HL-60 (cell line): ENCODE measurements around the gene DPH1.
A peak's percentile ranks its signal among the peaks of the same experiment; 100 is the strongest.

Experiments used
- DNase-seq, 2 experiments: peaks; one replicate each; pipeline ENCODE4 v3.0.0-alpha.2; 2010 to 2020; ENCODE audit warnings: low read depth in 1 of 2, low spot score in 1 of 2
- H3K27ac ChIP-seq: fragments of 250-450 bp; sonication (Bioruptor Pico); replicated peaks from 2 replicates; pipeline ENCODE4 v1.5.1; 2020; ENCODE audit warnings: mild to moderate bottlenecking, moderate library complexity
- H3K27me3 ChIP-seq: fragments of 250-450 bp; sonication (Bioruptor Pico); 2 replicates; pipeline ENCODE4 v1.5.1; 2021; ENCODE audit warnings: mild to moderate bottlenecking, moderate library complexity; ENCODE audit not compliant: insufficient read depth, poor library complexity, severe bottlenecking
- H3K4me3 ChIP-seq: replicated peaks from 2 replicates; pipeline ENCODE4 v1.5.1; 2011; ENCODE audit warnings: mild to moderate bottlenecking, control low read depth, low read length; ENCODE audit not compliant: insufficient read depth
- CTCF ChIP-seq: IDR thresholded peaks from one replicate; pipeline ENCODE4 v1.5.1; 2011; ENCODE audit warnings: low read length, control low read depth, inconsistent platforms; ENCODE audit not compliant: insufficient read depth
- GABPA ChIP-seq: IDR thresholded peaks from 2 replicates; pipeline ENCODE4 v1.6.1; 2012; ENCODE audit warnings: low read depth
- POLR2AphosphoS5 ChIP-seq: IDR thresholded peaks from 2 replicates; pipeline ENCODE4 v1.6.1; 2012; ENCODE audit warnings: low read depth
- REST ChIP-seq: IDR thresholded peaks from 2 replicates; pipeline ENCODE4 v1.6.1; 2012; ENCODE audit warnings: low read depth; ENCODE audit not compliant: insufficient replicate concordance
- SPI1 ChIP-seq: IDR thresholded peaks from 2 replicates; pipeline ENCODE4 v1.6.1; 2012; ENCODE audit warnings: low read depth, mild to moderate bottlenecking, borderline replicate concordance

Gene DPH1

GRCh38 chr17:2008332-2009126 is 21.4 kb upstream of the DPH1 start:
- H3K4me3 ChIP-seq: no peak overlapping the region
- no peaks in the 10 kb centered on the region for H3K27me3 ChIP-seq
- peak; percentile 13 to 14 for DNase-seq
- TF ChIP-seq CTCF (no peak), POLR2AphosphoS5 (no peak), SPI1 (no peak), REST (no peak)
- no peak overlapping the region for H3K27ac ChIP-seq

DNA sequence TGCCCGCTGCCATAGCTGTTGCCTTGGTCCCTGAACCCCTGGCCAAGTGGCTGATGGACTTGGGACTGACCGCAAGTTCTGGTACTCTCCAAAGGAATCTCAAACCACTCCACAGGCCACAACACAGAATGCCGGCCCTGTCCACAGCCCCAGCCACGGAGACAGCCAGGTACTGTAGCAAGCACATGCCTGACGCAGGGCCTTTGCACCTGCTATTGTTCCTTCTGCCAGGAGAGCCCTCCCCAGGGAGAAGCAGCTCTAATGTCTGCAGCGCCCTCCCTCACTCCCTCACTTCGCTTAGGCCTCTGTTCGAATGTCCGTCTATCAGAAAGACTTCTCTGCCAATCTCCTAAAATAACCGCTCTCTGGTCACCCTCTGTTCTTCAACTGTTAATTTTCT is 20.2 kb upstream of the DPH1 start:
- no peak for TF ChIP-seq SPI1
- no peak for TF ChIP-seq REST
- TF ChIP-seq GABPA: no peak
- TF ChIP-seq POLR2AphosphoS5: no peak
- TF ChIP-seq CTCF: no peak
- no peaks in the 10 kb centered on the region for H3K27me3 ChIP-seq
- no peak overlapping the region for H3K4me3 ChIP-seq
- H3K27ac ChIP-seq: no peak overlapping the region
- no peak for DNase-seq

GRCh38 chr17:2011411-2012371 is 18.3 kb upstream of the DPH1 start:
- Histone ChIP-seq H3K27me3 (no peaks in the 10 kb centered on the region), H3K27ac (no peak overlapping the region), H3K4me3 (no peak overlapping the region)
- TF ChIP-seq POLR2AphosphoS5: no peak
- TF ChIP-seq REST: no peak
- no peak for TF ChIP-seq GABPA
- no peak for TF ChIP-seq CTCF
- TF ChIP-seq SPI1: no peak
- peak in 1 of 2 experiments; percentile 33 for DNase-seq
